Stimulated activated naive CD8-positive, alpha-beta T cell treated with anti-CD3 and anti-CD28 coated beads, Interleukin-15, amount 100 ng/mL, for 72 hours (primary cell): ENCODE measurements around the gene COX7A1.

Source experiments
- ATAC-seq: fragments of 150-1000 bp; cut with Tn5 transposase; 2 replicates; pipeline ENCODE4 v1.10.0; 2021; ENCODE audit warnings: mild to moderate bottlenecking, moderate library complexity
- DNase-seq, 2 donors: peaks; one replicate each; pipeline ENCODE4 v3.0.0; 2021 to 2022
- H3K27ac Mint-ChIP-seq, 2 donors: one replicate each; pipeline ENCODE4 v1.8.0; 2022; ENCODE audit warnings: mild to moderate bottlenecking in 2 of 2, mixed read lengths in 2 of 2, moderate library complexity in 2 of 2
- H3K27me3 Mint-ChIP-seq: one replicate; pipeline ENCODE4 v1.8.0; 2022; ENCODE audit warnings: mixed read lengths
- H3K4me1 Mint-ChIP-seq: one replicate; pipeline ENCODE4 v1.8.0; 2022; ENCODE audit warnings: mild to moderate bottlenecking, mixed read lengths
- H3K4me3 Mint-ChIP-seq, 2 donors: one replicate each; pipeline ENCODE4 v1.8.0; 2022; ENCODE audit warnings: mild to moderate bottlenecking in 2 of 2, mixed read lengths in 2 of 2, moderate library complexity in 1 of 2
- H3K9me3 Mint-ChIP-seq, 2 donors: one replicate each; pipeline ENCODE4 v1.8.0; 2022; ENCODE audit warnings: mixed read lengths in 2 of 2

The COX7A1 gene

DNA sequence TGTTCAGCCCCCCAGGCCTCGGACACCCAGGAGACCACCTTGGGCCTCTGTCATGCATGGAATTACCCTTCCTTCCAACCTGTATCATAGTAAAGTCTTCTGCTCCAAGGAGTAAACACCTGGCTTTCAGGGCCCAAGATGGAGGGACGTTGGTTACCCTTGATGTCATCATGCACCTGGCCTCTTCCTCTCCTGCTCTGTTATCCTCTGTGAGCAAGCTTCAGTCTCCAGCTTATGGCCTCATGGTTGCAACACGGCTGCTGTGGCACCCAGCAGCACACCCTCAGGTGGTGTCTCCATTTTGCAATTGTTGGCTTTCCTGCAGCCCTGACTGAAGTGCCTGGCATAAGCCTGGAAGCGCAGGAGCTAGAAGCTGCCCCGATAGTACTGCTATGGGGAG, 45.3 kb downstream of the COX7A1 start:
- no peaks in the 10 kb centered on the region for H3K27me3 Mint-ChIP-seq
- no peaks in the 10 kb centered on the region for H3K9me3 Mint-ChIP-seq
- H3K4me1 Mint-ChIP-seq = no peaks in the 10 kb centered on the region
- H3K27ac Mint-ChIP-seq = peak overlapping the region; percentile 8 to 21
- DNase-seq (no peak), ATAC-seq (no peak)
- no peak overlapping the region for H3K4me3 Mint-ChIP-seq

DNA sequence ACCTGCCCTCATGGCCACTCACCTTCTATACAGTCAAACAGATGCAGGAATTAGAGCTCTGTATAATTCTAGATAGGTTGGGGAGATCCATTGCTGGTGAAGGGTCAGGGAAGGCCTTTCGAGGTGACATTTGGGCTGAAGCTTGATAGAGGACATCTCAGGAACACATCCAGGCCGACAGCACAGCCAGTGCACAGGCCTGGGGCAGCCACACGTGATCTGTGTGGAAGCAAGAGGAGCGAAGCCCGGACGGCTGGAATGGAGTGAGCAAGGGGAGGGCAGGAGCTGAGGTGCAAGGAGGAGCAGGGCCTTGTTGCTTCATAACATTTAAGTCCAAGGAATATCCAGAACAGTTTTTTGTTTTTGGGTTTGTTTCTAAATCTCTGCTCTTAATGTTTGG, 45.8 kb downstream of the COX7A1 start:
- DNase-seq = no peak
- Mint-ChIP-seq H3K9me3 (no peaks in the 10 kb centered on the region), H3K4me3 (no peak overlapping the region), H3K4me1 (no peaks in the 10 kb centered on the region), H3K27ac (peak overlapping the region in 1 of 2 donors; percentile 20), H3K27me3 (no peaks in the 10 kb centered on the region)
- no peak for ATAC-seq

DNA sequence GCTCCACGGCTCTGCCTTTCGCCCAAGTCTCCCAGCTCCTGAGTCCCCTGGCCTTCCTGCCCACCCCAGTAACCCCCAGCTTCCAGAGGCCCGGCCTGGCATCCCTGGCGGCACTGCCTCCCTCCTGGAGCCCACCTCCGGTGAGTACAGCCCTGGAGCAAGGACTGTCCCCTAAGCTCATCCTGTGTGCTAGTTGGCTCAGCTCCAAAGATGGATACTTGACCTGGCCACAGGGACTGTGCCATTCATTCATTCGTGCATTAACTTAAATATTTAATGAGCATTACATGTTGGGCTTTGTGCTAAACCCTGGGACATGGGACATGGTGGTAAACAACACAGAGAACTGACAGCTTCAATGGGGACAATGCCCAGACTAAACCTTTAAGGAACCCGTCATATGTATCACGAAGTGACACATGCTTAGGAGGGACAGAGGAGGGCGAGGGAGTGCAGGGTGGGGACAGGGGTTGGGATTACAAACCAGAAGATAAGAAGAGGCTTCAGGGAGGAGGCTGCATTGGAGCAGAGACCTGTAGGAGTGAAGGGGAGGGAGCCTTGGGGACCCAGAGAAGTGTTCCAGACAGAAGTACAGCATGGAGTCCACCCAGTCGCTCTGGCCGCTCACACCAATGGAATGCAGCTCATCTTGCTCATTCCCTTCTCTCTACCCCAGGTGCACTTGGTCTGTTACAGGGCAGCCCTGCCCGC, 48.2 kb downstream of the COX7A1 start:
- ATAC-seq = no peak
- no peaks in the 10 kb centered on the region for H3K27me3 Mint-ChIP-seq

DNA sequence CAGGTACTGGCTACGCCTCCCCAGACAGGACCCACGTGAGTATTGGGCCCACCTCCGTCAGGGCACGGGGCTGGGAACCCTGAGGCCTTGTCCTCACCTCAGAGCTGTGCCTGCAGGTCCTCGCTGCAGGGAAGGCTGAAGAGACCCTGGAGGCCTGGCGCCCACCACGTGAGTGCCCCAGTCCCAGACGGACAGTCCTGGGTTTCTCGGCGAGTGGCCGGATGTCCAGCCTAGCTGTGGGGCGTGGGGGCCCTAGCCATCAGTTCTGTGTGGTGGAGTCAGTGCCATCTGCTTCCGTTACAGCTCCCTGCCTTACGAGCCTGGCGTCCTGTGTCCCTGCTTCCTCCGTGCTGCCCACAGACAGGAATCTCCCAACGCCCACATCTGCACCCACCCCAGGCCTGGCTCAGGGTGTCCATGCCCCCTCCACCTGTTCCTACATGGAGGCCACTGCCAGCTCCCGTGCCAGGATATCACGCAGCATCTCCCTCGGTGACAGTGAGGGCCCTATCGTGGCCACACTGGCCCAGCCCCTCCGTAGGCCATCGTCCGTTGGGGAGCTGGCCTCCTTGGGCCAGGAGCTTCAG, 49.1 kb downstream of the COX7A1 start:
- DNase-seq (no peak), ATAC-seq (no peak)
- Mint-ChIP-seq H3K9me3 (no peaks in the 10 kb centered on the region), H3K27me3 (no peaks in the 10 kb centered on the region), H3K4me3 (no peak overlapping the region), H3K27ac (peak overlapping the region in 1 of 2 donors; percentile 48), H3K4me1 (no peaks in the 10 kb centered on the region)

More for the DNA sequence above, 48.2 kb downstream of the COX7A1 start:
- Mint-ChIP-seq H3K4me3 (no peak overlapping the region), H3K27ac (peak overlapping the region in 1 of 2 donors; percentile 63), H3K4me1 (no peaks in the 10 kb centered on the region), H3K9me3 (no peaks in the 10 kb centered on the region)
- no peak for DNase-seq

DNA sequence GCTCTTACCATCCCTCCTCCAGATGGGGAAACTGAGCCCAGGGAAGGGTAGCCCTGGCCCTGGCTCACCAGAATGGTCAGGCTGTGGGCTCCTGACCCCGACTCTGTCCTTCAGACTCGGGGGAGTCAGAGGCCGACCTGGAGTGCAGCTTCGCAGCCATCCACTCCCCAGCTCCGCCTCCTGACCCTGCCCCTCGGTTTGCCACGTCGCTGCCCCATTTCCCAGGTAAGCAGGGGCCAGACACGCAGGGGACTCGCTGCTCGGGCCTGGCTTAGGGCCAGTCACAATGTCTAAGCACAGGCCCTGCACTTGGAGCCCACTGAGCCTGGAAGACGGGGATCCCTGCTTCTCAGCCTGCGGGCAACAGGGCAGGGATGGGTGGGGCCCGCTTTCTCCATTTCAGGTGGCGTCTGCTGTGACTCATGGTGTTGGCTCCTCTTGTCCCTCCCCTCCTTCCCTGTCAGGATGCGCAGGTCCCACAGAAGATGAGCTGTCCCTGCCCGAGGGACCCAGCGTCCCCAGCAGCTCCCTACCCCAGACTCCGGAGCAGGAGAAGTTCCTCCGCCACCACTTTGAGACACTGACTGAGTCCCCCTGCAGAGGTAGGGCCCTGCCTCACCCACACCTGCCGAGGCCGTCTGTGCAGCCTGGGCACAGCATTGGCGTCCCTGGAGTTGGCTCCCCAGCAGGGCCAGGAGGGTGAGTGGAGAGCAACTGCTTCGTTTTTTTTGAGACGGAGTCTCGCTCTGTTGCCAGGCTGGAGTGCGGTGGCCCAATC, 50.5 kb downstream of the COX7A1 start:
- no peak for DNase-seq
- Mint-ChIP-seq H3K27me3 (no peaks in the 10 kb centered on the region), H3K4me3 (no peak overlapping the region), H3K9me3 (no peaks in the 10 kb centered on the region), H3K4me1 (no peaks in the 10 kb centered on the region), H3K27ac (peak overlapping the region in 1 of 2 donors; percentile 19)
- ATAC-seq = no peak
